Hippocampal formation (tissue), 2 donors: ENCODE measurements around the gene SLIT1.

Experiments
- DNase-seq, 2 donors: peaks; one replicate each; lab custom pipeline; 2025; lab: John Stamatoyannopoulos, UW

The SLIT1 gene

DNA sequence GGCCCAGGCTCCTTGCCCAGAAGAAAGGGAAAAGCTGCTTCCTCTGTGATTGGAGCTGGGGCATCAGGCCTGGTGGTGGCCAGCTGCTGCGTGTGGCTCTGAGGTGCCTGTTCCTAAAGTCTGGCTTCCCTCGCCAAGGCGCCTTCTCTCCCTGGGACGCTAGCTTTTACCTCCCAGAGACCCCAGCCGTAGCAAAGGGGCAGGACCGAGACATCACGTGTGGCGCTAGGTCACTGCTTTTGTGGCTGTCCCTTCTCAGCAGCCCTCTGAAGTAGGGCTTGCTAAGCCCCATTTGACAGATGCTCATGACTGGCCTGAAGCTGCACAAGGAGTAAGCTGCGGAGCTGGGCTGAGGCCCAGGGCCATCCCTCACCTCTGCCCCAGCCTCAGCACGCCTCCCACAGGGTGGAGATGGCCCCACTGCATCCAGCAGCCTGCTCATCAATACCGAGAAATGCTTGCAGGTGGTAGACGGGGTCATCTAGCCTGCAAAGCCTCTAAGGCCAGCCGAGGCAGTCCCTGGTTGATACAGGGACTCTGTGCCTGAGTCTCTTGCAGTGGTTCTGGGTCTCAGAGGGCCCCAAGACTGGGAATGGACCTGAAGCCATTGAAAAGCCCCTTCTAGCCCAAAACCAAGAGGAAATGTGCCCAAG, 182.5 kb downstream of the SLIT1 start:
- no peak for DNase-seq

DNA sequence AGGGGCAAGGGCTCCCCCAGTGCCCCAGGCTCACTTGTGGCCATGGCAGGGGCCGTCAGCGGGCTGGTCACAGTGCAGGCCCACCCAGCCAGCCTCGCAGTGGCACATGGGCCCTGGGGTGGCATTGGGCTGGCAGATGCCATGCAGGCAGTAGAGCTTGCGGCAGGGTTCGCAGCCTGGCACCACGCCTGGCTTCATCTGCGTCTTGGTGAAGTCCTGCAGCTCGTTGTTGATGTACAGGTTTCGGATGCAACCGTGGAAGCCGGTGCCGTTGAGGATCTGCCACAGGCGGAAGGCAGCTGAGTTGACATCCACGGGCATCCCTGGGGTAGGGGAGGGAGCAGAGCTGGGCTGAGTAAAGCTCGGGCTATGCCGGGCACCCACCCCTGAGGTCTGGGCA, 183.1 kb downstream of the SLIT1 start:
- DNase-seq = no peak

DNA sequence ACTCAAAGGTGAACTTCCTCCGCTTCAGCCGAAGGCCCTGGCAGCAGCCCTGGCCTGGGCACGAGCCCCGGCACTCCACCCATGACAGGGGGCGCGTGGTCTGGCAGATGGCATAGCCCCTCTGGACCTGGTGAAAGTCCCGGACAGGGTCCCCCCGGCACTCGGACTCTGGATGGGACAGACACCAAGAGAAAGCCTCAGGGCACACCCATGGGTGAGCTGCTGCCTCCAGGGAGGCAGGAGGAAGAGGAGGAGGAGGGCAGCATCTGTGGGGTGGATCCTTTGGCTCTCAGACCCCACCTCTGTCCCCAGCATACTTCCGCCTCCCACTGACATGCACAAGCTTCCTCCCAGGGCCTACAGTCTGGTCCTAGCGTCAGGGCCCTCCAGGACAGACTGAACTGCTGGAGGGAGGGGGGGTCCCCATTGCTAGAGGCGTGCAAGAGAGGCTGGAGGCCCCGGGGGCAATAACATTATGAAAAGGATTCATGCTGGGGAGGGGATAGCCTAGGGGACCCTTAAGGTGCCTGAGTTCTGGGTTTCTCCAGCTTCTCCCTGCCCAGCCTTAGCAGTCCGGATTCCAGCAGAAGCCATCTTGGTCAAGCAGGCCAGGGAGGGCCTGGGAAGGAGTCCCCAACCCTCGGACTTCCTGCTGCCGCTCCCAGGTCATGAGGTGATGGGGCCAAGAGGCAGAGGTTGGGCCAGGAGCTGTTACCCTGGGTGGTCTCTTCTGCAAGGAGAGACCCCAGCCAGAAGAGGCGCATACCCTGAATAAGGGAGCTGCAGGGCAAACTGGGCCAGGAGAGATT, 184.4 kb downstream of the SLIT1 start:
- DNase-seq = no peak

DNA sequence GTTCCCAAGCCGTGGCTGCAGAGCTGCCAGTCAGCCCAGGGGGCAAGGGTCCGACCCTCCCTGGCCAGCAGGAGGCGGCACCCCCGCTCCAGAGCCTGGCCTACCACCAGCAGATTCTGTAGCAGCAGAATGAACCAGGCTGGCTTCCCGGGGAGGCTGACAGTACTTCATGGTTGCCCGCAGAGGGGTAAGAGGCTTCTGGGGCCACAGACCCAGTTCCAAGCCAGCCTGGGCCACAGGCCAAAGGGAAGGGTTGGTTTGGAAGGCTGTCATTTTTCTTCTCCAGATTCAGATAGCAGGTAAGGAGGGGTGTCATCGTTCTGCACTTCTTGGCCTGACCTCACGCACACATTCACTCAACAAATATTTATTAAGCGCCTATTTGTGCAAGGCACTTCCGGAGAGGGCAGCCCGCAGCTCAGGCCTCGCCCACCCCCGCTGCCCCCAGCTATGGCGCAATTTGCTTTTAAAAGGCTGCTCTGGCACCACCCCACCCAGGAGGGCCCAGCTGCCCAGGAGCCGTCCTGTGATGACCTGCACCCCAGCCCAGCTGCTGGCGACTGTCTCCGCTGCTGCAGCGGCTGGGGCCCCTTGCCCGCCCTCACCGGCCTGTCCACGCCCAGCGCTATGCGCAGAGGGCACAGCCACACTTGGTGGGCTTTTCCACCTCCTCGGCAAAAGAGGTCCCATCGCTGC, 185.1 kb downstream of the SLIT1 start:
- DNase-seq = no peak

DNA sequence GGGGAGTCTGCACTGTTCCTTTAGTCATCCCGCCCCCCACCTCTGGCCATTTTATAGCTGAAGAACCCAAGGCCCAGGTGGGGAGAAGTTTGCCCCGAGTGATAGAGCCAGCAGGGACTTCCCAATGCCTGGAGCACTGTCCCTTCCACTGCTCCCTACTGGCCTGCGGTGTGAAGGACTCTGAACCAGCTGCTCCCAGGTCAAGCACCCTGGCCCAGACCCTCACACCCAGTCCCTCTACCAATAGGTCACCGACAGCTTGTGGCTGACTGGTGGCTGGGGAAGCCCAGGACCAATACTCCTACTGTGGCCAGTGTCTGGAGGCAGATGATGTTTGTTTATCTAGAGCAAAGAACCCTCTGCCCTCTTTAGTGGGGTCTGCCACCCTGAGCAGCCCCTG, 185.8 kb downstream of the SLIT1 start:
- DNase-seq = no peak

DNA sequence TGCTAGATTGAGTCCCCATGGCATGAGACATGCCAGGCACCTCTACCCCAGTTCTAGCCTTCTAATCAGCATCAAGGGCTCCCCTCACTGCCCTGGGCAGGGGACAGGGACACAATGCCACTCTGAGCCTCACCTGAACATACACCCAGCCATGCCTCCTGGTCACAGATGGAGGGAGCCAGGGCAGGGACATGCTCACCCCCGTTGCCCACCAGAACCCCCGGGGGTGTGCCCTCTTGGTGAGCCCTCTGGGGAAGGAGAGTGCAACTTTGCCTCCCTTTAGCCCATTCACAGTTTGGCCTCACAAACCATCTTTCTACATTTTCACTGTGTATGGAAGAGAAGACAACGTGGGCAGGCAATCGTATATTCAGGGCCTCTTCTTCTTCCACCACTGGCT, 186.4 kb downstream of the SLIT1 start:
- no peak for DNase-seq

DNA sequence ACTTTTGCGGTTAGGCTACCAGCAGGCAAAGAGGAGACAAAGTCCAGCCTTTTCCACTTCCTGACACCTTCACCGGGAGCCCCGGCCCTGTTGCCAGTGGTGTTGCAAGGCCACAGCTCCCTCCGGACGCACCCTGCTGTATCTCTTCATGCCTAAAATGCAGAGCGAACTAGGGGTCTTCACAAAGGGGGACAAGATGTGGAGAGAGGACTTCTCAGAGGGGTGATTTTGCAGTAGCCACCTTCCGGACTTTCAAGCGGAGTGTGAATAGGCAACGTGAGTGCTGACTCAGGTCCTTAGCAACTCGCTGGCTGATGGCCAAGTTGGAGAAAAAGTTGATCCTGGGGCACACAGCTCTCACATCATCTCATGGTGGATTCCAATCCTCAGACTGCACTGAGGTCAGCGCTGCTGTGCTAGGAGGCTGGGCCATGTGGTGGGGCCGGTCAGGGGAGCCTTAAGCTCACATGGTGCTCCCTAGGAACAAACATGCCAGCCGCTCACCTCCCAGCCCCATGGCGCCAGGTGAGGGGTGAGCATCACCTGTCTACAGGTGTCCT, 187.3 kb downstream of the SLIT1 start:
- DNase-seq = no peak

DNA sequence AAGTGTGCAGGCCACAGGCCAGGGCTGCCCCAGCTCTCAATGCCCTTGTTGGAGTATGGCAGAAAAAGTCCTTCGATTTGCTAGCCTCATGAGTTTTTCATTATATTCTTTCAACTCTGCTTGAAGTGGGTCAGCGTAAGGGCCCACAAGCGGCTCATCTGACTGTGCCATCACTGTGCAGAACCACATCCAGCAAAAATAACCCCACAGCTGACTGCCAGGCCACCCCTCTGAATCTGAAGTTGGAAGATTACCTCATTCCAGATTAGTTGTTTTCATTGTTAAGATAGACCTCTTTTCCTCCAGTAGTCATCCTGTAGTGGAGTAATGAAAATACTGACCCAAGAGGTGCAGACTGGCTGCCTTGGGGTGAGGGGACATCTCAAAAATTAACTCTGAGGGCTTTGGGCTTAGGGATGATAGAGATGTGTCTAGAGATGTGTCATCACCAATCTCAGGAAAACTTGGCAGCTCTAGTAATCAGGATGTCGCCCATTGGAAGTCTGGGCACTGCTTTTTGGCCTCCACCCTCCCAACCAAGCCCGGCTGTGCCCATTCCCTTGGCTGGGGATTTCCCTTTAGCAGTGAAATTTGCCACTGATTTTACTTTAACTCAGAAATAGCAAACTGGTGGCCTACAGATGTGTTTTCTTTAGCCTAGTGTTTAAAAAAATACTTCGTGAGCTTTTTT, 189.3 kb downstream of the SLIT1 start:
- DNase-seq = no peak

DNA sequence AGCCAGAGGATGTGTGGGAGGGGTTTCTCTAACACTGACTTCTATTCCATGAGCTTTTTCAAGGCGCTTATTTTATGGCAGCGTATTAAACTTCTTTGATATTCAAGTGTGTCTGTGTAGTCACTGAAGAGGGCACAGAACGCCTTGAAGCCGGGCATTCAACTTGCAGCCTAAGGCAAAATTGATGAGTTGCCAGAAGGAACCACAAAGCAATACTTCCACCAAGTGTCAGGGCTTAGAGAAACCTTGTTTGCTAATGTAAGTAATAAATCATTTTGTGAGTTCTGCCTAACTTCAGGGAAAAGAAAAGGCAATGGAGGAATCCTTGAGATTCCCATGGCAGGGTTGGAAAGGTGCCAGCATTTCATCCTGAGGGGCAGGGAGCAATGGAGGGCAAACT, 189.9 kb downstream of the SLIT1 start:
- DNase-seq = no peak

DNA sequence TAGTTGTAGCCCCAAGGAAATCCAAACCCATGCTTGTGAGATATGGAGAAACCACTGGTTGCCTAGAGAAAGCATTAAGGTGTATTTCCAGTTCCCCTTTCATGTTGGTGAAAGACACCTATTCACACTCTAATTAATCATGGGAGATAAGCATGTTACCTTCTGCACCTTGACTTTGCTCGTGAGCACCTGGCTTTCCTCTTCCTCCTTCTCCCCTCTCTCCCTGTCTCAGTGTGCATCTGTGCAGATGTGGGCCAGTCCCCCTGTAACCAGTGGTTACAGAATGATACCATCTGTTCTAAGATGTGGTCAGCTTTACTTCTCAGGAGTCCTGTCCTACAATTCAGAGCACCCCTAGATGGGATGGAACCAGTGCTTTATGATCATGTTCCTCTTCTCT, 193.0 kb downstream of the SLIT1 start:
- no peak for DNase-seq

DNA sequence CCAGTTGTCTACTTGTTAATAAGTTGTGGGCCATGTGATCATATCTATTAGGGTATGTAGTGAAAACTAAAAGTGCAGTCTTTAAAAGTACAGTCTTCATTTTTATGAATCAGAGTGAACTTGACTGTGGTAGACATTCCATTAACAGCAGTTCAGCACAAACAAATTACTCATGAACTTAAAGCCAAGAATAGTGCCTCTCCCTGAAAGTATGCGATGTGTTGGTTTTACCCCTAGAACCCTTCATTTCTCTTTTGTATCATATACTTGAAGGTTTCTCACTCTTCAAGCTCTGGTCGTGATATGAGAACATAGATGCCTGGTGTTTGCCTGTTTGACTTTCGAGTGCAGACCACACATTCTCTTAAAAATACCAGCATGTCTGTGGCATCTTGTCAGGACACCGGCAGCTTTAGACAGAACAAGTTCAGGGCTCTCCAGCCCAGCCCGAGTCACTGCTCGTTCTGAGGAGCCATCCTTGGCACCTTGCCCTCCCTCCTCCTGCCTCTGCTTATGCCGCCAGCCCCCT, 194.4 kb downstream of the SLIT1 start:
- DNase-seq = no peak

DNA sequence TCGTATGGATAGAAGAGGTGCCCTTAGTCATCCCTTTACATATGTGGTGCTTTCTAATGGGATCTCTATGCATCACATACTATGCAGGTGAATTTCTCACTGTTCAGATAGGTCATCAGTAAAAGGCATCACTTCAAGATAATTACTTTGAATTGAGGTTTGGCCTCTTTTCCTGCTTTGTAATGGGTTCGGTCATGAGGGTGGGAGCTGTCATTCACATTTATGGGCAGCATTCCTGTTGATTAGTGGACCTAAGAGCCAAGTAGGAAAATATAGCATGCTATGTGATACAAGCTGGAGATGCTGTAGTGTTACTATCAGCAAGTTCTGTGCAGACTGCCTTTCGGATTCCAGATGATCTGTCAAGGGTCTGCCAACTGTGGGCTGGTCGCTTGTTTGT, 197.3 kb downstream of the SLIT1 start:
- DNase-seq = no peak

DNA sequence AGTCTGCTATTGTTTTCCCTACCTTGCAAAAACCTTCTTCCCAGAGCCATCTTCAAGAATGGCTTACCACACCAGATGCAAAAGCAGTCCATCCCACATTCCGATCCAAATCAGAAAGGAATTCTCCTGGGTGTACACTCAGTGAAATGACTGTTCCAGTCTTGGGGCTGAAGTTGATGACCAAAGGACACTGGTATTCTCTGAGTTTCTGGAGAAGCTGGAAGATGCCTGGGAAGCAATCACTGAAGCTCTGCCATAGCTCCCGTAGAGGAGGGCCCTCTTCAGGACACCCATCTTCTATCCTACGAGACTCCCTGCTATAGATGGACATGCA, 197.9 kb downstream of the SLIT1 start:
- no peak for DNase-seq

DNA sequence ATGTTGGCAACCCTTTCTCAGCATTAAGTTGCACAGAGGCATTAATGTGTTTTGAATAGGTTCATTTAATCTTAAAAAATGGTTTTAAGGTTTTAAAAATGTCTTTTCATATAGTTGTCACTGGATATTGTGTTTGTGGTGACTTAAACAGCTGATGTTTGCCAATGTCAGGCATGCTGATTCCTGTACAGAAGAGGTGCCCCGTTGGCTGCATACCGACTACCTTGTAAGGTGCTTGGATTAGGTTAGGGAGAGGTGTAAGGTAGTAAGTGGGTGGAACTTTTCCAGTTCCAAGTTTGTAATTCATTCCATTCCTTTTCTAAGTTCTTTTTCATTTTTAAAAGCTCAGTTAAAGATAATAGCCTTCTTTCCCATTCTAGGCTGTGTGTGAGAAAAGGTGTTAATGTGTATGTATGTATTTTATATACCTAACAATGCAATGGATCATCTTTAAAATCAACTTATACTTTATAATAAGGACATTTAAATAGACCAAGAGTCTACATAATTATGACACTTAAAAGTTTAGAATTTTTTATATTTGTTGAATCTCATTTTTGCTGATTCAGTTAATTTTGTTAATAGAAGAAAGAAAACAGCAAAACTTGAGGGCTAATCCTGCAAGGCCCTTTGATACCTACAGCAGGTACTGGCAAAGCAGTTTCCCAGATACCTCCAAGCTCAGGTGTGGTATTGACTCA, 198.5 kb downstream of the SLIT1 start:
- DNase-seq = no peak

DNA sequence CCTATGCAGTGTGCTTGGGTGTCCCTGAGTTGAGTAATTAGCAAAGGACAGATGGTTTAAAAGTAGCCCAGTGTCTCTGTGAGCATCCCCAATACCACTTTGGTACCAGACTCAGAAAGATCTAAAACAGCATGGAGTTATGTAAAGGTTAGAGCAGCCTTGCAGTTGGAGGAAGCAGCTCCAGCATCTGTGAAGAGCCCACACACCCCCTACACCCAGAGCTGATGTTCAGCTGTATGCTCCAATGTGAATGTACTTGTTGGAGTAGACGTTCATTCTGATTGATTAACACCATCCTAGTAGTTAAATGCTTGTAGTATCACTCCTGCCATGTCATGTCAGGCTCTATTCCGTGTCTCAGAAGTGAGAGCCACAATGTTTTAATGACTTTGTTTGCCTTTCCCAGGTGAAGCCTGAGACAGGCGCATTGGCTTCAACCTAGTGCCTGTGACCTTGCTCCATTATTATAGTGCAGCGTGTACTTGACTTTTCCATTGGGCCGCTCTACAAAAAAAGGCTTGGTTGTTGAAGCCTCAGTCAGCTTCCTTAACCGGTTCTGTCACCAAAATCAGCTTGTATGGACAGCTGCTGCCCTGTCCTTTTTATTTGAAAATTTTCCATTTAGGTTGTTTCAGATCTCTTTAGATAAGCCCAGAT, 199.4 kb downstream of the SLIT1 start:
- no peak for DNase-seq

DNA sequence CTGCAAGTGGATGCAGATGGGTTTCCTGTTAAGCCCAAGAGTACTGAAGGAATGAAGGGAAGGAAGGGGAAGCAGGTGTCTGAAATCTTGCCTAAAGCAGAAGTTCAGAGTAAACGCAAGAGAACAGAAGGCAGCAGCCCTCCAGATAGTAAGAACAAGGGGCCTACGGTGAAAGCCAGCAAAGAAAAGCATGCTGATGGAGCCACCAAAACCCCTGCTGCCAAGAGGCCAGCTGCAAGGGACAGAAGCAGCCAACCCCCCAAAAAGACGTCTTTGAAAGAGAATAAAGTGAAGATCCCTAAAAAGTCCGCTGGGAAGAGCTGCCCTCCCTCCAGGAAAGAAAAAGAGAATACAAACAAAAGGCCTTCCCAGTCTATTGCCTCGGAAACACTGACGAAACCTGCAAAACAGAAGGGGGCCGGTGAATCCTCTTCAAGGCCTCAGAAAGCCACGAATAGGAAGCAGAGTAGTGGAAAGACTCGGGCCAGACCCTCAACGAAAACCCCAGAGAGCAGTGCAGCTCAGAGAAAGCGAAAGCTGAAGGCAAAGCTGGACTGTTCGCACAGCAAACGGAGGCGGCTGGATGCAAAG, 201.1 kb downstream of the SLIT1 start:
- peak in 1 of 2 donors; percentile 32 for DNase-seq

DNA sequence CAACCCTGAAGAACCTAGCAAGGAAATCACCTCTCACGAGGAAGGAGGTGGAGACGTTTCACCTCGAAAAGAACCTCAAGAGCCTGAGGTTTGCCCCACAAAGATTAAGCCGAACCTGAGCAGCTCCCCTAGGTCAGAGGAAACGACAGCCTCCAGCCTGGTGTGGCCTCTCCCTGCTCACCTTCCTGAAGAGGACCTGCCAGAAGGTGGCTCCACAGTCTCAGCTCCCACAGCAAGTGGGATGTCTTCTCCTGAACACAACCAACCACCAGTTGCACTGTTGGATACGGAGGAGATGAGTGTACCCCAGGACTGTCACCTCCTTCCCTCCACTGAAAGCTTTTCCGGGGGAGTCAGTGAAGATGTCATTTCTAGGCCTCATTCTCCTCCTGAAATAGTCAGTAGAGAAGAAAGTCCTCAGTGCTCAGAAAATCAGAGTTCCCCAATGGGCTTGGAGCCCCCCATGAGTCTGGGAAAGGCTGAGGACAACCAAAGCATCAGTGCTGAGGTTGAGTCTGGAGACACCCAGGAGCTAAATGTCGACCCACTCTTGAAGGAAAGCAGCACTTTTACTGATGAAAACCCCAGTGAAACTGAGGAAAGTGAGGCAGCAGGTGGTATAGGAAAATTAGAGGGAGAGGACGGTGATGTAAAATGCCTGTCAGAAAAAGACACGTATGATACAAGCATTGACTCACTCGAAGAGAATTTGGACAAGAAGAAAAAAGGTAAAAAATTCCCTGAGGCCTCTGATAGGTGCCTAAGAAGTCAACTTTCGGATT, 203.4 kb downstream of the SLIT1 start:
- DNase-seq = no peak

DNA sequence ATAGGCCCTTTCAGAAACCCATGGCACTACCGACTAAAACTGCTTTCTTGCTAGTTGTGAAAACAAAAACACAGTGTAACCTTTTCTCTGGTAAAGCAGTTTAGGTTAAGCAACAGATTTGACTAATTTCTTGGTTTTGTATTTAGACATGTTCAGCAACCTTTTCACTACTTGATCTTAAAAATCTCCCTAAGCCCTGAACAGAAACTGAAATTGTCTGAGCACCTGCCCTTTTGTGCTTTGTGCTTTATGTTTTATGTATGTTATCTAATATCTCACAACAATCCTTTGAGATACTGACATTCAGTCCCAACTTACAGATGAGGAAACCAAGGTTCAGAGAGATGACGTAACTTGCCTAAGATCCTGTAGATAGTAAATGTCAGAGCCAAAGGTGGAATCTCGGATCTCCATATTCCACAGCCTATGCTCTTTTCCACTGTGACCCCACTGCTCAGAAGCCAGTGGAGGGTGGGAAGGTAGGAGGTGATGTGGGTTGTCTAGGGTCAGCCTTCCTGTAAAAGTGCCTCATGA, 207.1 kb downstream of the SLIT1 start:
- DNase-seq = no peak

DNA sequence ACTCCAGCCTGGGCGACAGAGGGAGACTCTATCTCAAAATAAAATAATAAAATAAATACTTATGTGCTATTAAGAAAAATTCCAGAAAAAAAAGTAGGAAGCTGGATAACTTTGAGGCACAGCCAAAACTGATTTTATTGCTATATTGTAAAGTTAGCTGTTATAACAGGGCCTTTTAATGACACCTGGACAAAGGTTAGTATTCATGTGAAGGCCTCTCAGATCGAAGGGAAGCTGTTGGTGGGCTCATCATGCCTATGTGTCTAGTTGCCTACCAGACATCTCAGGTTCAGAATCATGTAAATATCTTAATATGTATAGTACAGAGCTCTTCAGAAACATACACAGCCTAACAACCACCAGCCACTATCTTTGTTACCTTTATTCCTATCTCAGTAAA, 210.6 kb downstream of the SLIT1 start:
- no peak for DNase-seq
